ENCODE data around the gene ZNF776.

- TF ChIP-seq POLR2AphosphoS5 (IDR thresholded peaks at IDR 0.05) (no peak), CTCF (IDR thresholded peaks at IDR 0.05) (no peak)
These were observed 42.7 kb downstream of the ZNF776 start for GRCh38 chr19:57789288-57789687.
